HG03457 (cell line): Measurements from ENCODE around the gene SLC35A3.
"Not testable (repeated sequence)": the region's sequence is repeated elsewhere in the genome, so short reads cannot be mapped to it uniquely, and the experiment has no call there.

ENCODE experiments used
- ATAC-seq: cut with Tn5 transposase; IDR thresholded peaks from one replicate; pipeline ENCODE4 v1.9.1; 2021; ENCODE audit warnings: moderate number of reproducible peaks; ENCODE audit not compliant: unreplicated experiment

SLC35A3 gene

DNA sequence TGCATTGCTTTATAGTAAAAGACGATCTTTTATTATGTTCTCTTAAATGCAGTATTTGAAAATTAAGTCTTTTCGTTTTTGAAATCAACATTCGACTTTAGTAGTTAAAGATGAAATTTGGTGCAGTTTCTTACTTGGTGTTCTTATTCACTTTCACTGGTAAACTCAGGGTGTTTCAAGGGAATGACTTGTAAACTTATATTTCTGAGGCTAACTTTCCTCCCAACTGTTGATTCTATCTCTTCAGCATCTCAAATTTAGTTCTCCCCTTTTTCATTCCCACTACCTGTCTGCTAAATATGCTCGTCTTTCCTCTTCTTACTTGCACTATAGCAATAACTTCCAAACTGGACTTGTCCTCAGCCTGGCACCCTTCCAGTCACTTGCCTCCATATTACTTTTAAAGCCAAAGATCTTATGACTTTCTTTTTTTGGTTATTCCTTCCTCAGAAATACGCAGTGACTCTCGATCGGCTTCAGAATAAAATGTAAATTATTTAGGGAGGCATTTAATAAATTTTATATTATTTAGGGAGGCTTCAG, 988 bp downstream of the SLC35A3 start:
- ATAC-seq: no peak

DNA sequence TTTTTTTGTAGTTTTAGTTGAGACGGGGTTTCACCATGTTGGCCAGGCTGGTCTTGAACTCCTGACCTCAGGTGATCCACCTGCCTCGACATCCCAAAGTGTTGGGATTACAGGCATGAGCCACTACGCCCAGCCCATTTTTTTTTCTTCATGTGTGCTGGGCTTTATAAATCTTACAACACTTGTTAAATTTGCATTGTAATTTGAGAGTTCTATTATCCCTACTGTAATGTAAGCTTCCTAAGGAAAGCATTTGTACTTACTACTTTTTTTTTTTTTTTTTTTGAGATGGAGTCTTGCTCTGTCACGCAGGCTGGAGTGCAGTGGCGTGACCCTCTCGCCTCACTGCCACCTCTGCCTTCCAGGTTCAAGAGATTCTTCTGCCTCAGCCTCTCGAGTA, 2.3 kb downstream of the SLC35A3 start:
- ATAC-seq: not testable (repeated sequence)

DNA sequence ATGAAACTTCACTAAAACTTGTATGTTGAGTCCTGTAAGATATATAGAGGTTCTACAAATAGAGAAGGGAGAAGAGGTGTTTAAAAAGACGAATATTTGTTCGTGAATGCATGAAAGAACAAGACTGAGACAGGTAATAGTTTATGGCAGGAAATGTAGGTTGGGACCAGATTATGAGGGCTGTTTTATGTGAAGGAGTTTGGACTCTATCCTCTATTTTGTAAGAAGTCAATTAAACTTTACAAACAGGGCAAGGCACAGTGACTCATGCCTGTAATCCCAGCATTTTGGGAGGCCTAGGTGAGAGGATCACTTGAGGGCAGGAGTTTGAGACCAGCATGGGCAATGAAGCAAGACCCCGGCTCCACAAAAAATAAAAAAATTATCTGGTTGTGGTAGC, 5.7 kb downstream of the SLC35A3 start:
- ATAC-seq: no peak

DNA sequence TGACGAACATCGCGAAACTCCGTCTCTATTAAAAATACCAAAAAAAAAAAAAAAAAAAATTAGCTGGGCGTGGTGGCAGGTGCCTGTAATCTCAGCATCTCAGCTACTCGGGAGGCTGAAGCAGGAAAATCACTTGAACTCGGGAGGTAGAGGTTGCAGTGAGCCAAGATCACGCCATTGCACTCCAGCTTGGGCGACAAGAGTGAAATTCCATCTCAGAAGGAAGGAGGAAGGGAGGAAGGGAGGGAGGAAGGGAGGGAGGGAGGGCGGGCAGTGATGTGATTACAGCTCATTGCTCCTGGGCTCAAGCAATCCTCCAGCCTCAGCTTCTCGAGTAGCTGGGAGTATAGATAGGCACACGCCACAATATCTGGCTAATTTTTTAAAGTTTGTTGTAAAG, 7.5 kb downstream of the SLC35A3 start:
- not testable (repeated sequence) for ATAC-seq

DNA sequence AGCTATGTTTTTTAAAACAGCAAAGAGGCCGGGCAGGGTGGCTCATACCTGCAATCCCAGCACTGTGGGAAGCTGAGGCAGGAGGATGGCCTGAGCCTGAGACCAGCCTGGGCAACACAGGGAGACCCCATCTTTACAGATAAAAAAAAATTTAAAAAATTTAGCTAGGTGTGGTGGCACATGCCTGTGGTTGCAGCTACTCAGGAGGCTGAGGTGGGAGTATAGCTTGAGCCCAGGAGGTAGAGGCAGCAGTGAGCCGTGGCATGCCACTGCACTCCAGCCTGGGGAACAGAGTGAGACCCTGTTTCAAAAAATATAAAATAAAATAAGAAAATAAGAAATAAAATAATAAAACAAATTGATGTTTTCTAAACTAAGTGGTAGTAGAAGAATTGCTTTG, 8.4 kb downstream of the SLC35A3 start:
- no peak for ATAC-seq

DNA sequence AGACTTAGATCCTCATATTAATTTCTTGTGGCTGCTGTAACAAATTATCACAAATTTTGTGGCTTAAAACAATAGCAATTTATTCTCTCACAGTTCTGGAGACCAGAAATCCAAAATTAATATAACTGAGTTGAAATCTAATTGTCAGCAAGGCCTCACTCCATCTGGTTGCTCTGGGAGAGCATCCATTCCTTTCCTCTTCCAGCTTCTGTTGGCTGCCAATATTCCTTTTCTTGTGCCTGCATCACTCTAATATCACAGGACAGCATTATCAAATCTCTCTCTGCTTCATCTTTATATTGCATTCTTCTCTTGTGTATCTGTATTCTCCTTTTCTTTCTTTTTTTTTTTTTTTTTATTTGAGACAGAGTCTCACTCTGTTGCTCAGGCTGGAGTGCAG, 9.3 kb downstream of the SLC35A3 start:
- ATAC-seq: no peak

DNA sequence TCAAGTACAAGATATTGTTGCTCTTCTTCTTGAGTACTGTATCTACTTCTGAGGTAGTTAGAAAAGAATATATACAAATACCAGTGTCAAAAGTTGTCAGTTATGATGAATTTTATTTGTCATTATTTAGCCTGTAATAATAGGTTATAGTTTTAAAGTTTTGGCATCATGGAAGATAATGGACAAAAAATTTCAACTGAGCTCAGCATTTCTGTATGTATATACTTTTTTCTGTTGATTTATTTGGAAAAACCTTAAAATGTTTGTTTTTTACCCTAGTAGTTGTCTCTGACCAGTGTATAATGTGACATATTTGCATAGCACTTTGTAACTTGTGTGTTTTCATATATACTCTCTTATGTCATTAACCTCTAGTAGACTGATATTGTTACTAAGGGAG, 11.1 kb downstream of the SLC35A3 start:
- no peak for ATAC-seq

DNA sequence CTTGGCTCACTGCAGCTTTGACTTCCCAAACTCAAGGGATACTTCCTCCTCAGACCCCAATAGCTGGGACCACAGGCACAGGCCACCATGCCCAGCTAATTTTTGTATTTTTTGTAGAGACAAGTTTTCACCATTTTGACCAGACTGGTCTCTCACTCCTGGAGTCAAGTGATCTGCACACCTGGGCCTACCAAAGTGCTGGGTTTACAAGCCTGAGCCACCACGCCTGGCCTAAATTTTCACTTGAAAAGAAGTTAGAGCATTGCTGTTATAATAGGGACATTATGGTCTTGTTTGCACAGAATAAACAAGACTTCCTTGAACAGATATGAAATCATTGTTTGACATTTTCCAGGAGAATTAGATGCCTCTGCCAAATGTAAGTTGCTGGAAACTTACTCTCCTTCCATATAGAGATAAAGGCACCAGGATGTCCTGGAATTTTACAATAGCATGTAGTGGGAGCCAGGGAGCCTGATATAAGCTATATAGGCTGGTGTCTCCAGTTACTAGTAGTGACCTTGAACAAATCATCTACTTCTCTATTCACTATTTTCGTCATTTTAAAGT, 16.9 kb downstream of the SLC35A3 start:
- no peak for ATAC-seq

DNA sequence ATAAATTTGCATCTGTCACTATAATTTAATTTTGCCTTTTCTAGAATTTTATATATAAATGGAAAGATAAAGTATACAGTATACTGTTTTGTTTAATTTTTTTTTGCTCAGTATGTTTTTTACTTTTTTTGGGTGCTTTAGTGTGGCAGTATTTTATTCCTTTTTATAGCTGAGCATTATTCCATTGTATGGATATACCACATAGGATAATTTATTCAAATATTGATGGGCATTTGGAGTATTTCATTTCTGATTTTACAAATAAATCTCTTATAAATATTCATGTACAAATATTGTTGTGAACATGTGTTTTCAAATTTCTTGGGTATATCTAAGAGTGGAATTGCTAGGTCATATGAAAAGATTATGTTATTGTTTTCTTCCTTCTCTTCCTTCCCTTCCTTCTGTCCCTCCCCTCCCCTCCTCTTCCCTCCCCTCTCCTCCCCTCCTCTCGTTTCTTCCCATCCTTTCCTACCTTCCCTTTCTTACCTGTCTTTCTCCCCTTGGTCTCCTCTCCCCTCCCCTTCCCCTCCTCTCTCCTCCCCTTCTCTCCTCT, 18.5 kb downstream of the SLC35A3 start:
- no peak for ATAC-seq

DNA sequence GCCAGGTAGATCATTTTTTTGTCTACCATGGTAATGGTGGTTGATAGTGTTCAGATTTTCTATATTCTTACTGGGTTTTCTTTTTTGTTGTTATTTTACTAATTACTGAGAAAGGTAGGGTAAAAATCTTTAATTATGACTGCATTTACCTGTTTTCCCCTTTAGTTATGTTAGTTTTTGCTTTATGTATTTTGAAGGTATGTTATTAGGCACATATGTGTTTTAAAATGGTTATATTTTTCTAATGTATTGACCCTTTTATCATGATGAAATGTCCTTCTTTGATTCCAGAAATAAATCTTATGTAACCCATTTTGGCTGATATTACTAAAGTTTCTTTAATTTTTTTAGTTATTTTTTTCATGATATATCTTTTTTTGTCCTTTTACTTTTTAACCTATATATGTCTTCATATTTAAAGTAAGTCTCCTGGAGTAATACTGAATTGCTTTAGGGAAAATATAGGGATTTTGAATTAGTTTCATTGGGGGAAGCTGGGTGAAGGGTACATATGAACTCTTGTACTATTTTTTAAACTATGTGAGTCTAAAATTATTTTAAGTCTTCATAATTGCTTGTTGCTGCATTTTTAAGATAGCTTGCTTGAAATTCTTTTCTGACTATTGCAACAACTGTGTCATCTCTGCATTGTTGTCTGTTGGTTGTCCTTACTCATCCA, 22.4 kb downstream of the SLC35A3 start:
- ATAC-seq: no peak

DNA sequence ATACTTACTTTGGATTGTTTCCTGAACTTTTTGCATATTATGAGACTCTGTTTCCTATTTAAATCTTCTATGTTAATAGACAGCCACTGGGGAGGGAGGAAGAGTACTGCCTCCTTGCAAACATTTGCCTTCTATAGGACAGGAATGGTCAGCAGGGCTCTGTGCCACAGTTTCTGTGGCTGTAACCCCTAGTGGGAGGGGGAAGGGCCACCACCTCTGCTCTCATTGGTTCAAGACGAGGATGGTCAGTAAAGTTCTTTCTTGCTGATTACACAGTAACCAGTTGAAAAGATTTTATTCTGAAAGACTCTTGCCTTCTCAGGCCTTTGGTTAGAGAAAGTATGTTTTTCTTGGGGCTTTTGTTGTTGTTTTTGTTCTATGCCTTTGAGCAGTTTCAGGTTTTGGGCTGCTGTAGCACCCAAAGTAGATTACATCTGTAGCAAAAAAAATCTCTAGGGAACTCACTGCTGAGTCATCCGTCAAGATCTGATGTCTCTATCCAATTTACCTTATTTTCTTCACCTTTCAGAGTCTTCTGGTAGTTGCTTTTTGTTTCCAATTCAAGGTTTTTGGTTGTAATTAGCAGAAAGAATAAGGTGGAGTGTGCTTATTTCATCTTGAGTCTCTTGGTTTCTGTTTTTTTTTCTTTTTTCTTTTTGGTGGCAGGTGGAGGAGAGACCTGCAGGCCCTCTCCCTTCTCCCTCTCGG, 23.1 kb downstream of the SLC35A3 start:
- no peak for ATAC-seq

DNA sequence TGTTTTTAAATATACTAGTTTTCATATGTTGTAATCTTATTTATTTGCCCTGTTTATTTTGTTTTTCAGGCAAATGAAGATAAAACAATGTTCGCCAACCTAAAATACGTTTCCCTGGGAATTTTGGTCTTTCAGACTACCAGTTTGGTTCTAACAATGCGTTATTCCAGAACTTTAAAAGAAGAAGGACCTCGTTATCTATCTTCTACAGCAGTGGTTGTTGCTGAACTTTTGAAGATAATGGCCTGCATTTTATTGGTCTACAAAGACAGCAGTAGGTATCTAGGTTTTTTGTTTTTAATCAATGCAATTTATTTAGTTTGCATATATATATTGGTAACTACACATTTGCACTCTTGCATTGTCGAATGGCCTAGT, 23.7 kb downstream of the SLC35A3 start:
- ATAC-seq: no peak

DNA sequence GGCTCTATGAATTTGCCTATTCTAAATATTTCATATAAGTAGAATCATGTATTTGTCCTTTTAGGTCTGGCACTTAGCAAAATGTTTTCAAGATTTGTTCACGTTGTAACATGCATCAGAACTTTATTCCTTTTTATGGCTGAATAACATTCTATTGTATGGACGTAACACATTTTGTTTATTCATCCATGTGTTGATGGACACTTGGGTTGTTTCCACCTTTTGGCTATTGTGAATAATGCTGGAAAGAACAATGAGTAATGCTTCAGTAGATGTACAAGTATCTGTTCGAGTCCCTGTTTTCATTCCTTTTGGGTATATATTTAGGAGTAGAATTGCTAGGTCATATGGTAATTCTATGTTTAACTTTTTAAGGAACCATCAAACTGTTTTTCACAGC, 24.7 kb downstream of the SLC35A3 start:
- ATAC-seq: no peak

DNA sequence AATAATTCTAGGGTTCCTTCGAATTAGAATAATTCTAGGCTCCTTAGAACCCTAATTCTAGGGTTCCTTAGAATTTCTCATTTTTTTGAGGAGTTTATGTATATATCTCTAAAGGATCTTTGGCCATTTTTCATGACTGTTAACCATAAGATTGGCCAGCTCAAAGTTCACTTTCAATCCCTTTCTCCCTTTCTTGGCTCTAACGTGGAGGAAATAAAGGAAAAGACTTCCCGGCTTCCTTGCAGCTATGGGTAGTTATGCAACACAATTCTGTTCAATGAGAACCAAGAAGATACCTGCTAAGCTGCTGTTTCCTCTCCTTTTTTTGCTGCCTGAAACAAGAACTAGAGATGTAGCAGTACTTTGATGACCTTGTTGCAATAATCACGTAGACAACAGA, 27.2 kb downstream of the SLC35A3 start:
- ATAC-seq: no peak

DNA sequence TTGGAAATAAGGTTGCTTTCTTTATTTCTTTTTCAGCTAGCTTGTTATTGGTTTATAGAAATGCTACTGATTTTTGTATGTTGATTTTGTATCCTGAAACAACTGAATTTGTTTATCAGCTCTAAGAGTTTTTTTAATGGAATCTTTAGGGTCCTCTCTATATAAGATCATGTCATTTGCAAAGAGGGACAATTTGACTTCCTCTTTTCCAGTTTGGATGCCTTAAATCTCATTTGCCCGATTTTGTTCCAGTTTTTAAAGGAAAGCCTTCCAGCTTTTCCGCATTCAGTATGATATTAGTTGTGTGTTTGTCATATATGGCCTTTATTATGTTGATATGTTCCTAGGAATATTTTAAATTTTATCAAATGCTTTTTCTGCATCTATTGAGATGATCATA, 31.7 kb downstream of the SLC35A3 start:
- no peak for ATAC-seq

DNA sequence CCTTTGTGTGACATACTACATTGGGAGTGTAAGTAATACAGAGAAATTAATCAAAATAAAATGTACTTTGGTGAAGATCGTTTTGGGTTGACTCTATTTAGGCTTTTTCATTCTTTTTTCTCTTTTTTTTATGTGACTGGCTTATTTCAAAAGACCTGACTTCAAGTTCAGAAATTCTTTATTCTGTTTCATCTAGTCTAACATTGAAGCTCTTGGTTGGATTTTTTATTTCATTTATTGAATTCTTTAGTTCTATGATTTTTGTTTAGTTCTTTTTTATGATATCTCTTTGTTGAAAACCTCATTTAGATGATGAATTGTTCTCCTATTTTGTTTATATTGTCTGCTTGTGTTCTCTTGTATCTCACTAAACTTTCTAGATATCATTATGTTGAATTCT, 35.6 kb downstream of the SLC35A3 start:
- ATAC-seq: no peak

DNA sequence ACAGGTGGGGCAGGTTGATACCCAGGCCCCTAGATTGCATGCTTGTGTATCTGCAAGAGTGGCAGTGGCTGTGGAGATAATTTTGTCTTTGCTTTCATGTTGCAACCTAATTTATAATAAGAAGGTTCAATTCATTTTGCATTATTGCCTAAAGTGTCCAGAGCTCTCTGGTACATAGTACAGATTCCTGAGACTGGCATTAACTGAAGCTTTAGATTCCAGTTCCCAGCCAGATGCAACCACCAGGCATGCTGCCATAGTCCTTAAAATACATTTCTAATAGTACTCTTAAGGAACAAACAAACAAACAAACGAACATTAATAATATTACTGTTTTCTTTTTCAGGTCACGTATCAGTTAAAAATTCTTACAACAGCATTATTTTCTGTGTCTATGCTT, 36.9 kb downstream of the SLC35A3 start:
- no peak for ATAC-seq

DNA sequence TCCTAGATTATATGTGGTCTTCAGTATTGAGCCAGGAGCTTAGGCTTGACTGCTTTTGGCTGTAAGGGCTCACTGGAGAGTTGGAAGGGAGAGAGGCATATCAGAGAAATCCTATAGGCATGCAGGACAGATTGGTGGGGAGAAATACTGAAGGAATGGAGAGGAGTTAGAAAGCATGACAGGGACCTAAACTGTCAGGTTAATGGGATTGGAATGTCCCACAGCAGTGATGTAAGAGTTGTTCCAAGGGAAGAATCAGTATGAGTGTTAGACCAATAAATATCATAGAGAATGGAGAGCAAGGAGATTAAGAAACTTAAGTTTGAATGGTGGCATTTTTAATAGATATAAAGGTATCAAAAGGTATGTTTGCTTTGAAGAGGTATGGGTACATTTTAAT, 39.7 kb downstream of the SLC35A3 start:
- no peak for ATAC-seq

DNA sequence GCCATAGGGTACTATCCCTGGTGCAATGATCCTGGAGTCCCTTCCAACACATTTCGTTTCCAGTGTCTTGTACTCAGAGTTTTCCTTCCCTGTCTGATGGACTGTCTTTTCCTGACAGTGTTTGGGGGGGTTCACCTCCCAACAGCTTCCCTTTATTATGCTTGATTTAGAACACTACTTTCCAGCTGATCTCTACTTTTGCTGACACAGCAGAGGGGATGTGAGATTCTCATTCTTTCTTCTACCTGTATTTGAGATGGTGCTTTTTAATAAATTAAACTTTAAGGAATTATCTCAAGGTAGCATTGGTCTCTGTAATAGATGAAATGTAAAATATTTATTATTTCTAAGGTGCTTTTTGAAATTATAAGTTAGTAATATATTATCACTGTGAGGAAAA, 41.0 kb downstream of the SLC35A3 start:
- no peak for ATAC-seq

DNA sequence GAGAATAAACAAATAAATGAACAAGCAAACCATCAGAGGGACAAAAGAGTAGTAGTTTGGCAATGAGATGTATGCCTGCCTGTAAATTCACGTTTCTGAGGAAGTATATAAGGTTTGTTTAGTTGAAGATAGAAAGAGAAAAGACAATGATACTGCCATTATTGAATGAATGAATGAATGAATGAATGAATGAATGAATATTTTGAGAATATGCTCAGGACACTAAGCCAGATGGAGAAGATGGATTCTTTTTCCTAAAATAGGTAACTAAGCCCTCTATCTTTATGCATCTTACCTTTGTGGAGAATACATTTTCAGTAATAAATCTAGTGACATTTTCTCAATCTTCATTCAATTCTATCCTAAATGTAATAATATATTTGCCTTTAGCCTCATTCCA, 49.4 kb downstream of the SLC35A3 start:
- ATAC-seq: no peak

DNA sequence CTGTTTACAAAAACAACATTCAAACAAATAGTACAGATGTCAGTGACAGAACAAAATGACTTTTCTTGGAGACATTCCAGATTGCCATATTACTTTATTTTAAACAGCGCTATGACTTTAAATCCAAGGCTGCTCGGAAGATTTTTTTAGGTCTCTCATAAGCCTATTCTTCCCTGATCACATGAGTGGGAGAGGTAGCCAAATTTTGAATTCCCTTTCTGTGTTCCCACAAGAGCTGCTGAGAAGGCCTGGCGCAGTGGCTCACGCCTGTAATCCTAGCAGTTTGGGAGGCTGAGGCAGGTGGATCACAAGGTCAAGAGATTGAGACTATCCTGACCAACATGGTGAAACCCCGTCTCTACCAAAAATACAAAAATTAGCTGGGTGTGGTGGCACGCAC, 53.7 kb downstream of the SLC35A3 start:
- ATAC-seq: no peak

DNA sequence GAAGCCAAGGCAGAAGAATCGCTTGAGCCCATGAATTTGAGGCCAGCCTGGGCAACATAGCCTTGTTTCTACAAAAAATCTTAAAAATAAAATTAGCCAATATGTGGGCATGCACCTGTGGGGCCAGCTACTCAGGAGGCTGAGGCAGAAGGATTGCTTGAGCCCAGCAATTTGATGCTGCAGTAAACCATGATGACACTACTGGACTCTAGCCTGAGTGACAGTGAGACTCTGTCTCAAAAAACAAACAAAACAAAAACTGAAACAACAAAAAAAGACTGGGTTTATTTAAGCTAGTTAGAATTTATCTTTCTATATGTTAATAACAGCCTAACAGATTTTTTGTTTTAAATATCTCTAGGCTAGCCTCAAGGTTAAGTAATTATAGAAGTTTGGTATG, 57.4 kb downstream of the SLC35A3 start:
- ATAC-seq: no peak
